RWPE2 (cell line): Measurements from ENCODE around the gene CCDC28A.

Experiments used
- ATAC-seq: fragments of 200-7000 bp; cut with Tn5 transposase; 3 replicates; pipeline ENCODE4 v1.9.1; 2021; ENCODE audit warnings: low read depth
- DNase-seq: peaks from one replicate; pipeline ENCODE4 v3.0.0-alpha.2; 2020; ENCODE audit warnings: low spot score
- H3K27ac ChIP-seq: fragments of 450-650 bp; 2 replicates; pipeline ENCODE4 v1.5.1; 2017; ENCODE audit warnings: mild to moderate bottlenecking; ENCODE audit not compliant: poor library complexity, severe bottlenecking
- H3K27me3 ChIP-seq: fragments of 250-450 bp; sonication (Bioruptor Pico); 2 replicates; pipeline ENCODE4 v1.5.1; 2021; ENCODE audit warnings: mild to moderate bottlenecking, moderate library complexity; ENCODE audit not compliant: insufficient read depth, poor library complexity, severe bottlenecking
- H3K36me3 ChIP-seq: fragments of 250-450 bp; sonication (Bioruptor Pico); 2 replicates; pipeline ENCODE4 v1.5.1; 2020; ENCODE audit warnings: low read depth, mild to moderate bottlenecking, moderate library complexity
- H3K4me1 ChIP-seq: fragments of 250-450 bp; sonication (Bioruptor Pico); 2 replicates; pipeline ENCODE4 v1.5.1; 2021; ENCODE audit warnings: mild to moderate bottlenecking, moderate library complexity; ENCODE audit not compliant: insufficient read depth, poor library complexity, severe bottlenecking
- H3K4me3 ChIP-seq: fragments of 250-450 bp; sonication (Bioruptor Pico); 2 replicates; pipeline ENCODE4 v1.5.1; 2021; ENCODE audit warnings: mild to moderate bottlenecking, moderate library complexity; ENCODE audit not compliant: severe bottlenecking
- H3K9me3 ChIP-seq: fragments of 250-450 bp; sonication (Bioruptor Pico); 2 replicates; pipeline ENCODE4 v1.5.1; 2021; ENCODE audit warnings: mild to moderate bottlenecking, moderate library complexity; ENCODE audit not compliant: severe bottlenecking
- CTCF ChIP-seq: fragments of 450-650 bp; IDR thresholded peaks from one replicate; pipeline ENCODE4 v1.5.1; 2017; ENCODE audit warnings: mild to moderate bottlenecking, moderate library complexity; ENCODE audit not compliant: poor library complexity, severe bottlenecking

Gene CCDC28A

GRCh38 chr6:138785079-138785478 lies 11.5 kb downstream of the CCDC28A start:
- TF ChIP-seq CTCF = no peak
- Histone ChIP-seq H3K36me3 (peaks cover 11% of the 10 kb centered on the region; the same call in 1 of the 2 replicates), H3K27ac (no peak overlapping the region), H3K27me3 (no peaks in the 10 kb centered on the region), H3K4me3 (no peak overlapping the region), H3K4me1 (no peaks in the 10 kb centered on the region), H3K9me3 (no peaks in the 10 kb centered on the region)
- DNase-seq (no peak), ATAC-seq (no peak)

GRCh38 chr6:138785980-138786379 lies 12.4 kb downstream of the CCDC28A start:
- H3K4me3 ChIP-seq = no peak overlapping the region
- H3K4me1 ChIP-seq = no peaks in the 10 kb centered on the region
- H3K27me3 ChIP-seq = no peaks in the 10 kb centered on the region
- H3K36me3 ChIP-seq = peaks cover 9% of the 10 kb centered on the region; the same call in 1 of the 2 replicates
- no peak for ATAC-seq
- H3K27ac ChIP-seq = no peak overlapping the region
- no peak for TF ChIP-seq CTCF
- DNase-seq = no peak
- H3K9me3 ChIP-seq = no peaks in the 10 kb centered on the region

- peaks cover 9% of the 10 kb centered on the region; the same call in 1 of the 2 replicates for H3K36me3 ChIP-seq
- H3K4me3 ChIP-seq = no peak overlapping the region
- no peaks in the 10 kb centered on the region for H3K27me3 ChIP-seq
- H3K27ac ChIP-seq = no peak overlapping the region
- no peak for TF ChIP-seq CTCF
- no peak for DNase-seq
- H3K4me1 ChIP-seq = no peaks in the 10 kb centered on the region
- no peaks in the 10 kb centered on the region for H3K9me3 ChIP-seq
- ATAC-seq = no peak
These were observed 13.6 kb downstream of the CCDC28A start for GRCh38 chr6:138787138-138787537.

- peak; percentile 46 for DNase-seq
- no peak within 1 kb of the TSS for H3K4me3 ChIP-seq
- H3K36me3 ChIP-seq = 0 out of 2 replicates have a peak, but pooled peaks cover 3% of the 10 kb centered on the region
- peak; percentile 51; the same call in 2 of the 3 replicates for ATAC-seq
- no peaks in the 10 kb centered on the region for H3K27me3 ChIP-seq
- H3K4me1 ChIP-seq = no peaks in the 10 kb centered on the region
- H3K27ac ChIP-seq = no peak within 1 kb of the TSS
- no peaks in the 10 kb centered on the region for H3K9me3 ChIP-seq
- no peak for TF ChIP-seq CTCF
These were observed 22.4 kb downstream of the CCDC28A start, which contains the start of gene ECT2L for GRCh38 chr6:138795809-138796603. TSS of gene ECT2L (plus strand) at chr6:138796087. CDS start at chr6:138813275, 17,188 bp downstream.

GRCh38 chr6:138796771-138797170 lies 23.2 kb downstream of the CCDC28A start:
- TF ChIP-seq CTCF = no peak
- DNase-seq (no peak), ATAC-seq (no peak)
- no peak overlapping the region for H3K4me3 ChIP-seq
- H3K27ac ChIP-seq = no peak overlapping the region
- no peaks in the 10 kb centered on the region for H3K36me3 ChIP-seq
- H3K27me3 ChIP-seq = no peaks in the 10 kb centered on the region
- no peaks in the 10 kb centered on the region for H3K4me1 ChIP-seq
- H3K9me3 ChIP-seq = no peaks in the 10 kb centered on the region
